Stimulated activated CD8-positive, alpha-beta memory T cell treated with anti-CD3 and anti-CD28 coated beads, Interleukin-2, amount 100 ng/mL, for 1 hour (primary cell): ENCODE measurements around the gene HPSE2.

Experiments
- DNase-seq, 2 donors: peaks; one replicate each; pipeline ENCODE4 v3.0.0-alpha.2; 2020; ENCODE audit warnings: low read depth in 2 of 2

The HPSE2 gene

DNA sequence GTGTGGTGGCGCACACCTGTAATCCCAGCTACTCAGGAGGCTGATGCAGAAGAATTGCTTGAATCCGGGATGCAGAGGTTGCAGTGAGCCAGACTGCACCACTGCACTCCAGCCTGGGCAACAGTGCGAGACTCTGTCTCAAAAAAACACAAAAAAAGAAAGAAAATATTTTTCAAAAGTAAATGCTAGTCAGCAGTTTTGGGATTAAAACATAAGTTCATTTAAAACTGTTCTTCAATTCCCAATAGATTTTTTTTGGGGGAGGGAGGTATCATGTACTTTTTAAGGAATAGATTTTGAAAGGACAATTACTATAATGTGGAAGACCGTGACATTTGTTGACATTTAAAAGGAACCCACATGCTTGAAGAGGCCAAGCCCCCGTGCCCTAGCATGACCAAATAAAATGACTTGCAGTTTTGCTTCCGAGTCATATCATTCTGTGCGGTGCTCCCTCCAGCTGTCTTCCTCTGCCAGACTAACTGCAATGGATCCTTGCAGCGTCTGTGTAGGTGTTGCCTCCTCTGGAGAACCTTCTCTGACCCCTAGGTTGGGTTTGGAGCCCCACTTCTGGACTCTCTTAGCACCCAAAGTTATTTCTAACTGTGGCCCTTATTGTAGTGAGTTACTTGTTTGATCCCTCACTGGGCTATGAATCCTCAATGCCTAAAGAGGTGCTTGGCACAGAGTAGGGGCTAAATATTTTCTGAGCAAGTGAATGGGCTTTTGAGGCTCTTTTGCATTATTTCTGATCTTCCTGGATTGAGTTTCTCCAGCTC is 771.5 kb downstream of the HPSE2 start:
- DNase-seq, result no peak

DNA sequence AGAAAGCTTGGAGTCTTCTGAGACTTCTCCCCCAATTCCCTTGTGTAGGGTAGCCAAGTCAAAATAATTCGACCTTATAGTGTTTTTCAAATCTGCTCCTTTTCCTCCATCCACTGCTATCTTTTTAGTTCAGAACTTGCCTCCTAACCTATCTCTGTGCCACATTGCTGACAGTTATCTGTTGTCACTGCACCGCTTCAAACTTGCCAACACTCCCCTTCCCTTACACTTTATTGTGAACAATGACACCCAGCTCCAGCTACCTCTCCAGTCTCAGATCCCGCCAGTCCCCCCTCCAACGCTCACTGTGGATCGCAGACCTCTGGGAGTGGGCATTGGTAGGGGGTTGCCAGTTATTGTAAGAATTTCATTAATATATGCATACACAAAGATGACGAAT is 772.6 kb downstream of the HPSE2 start:
- DNase-seq, result no peak

DNA sequence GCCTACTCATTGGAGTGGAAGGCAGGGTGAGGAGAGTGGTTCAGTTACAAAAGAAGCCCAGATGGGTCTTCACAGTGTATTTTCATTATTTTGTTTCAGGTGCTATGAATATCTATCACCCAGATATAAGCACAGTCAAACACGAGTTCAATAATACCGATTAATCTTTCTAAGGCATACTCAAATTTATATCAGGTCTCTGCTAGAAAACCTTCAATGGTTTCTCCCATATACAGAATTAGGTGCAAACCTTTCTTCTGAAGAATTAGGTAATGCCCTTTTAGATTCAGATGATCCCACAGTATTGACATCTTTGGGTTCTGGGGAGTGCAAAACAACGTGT is 774.2 kb downstream of the HPSE2 start:
- no peak for DNase-seq

DNA sequence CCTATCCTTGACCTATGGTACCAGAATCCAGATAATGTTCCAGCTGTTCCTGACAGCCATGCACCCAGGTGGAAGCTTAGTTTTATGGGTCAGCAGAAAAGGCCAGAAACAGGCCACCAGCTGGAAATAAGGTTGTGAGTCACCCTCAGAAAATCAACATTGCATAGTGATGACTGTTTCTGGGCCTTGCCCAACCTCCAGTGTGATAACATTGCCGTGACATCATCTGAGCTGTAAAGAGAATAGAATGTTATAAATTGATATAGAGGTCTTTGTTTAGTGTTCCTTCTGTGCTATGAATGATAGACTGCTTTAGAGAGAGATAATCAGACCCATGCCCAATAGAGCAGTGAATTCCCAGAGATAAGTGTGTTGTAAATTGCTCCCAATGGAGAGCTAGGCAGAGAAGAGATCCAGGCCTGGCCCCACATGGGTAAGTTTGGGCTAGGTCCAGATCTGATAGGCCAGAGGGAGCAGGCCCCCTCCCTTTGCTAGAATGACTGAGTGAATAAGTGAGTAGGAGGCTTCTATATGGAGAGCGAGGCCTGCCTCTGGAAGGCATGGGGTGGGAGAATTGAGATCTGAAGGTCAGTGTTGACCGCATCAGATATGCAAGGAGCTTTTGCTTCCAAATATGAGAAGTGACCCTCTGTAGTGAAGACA is 774.7 kb downstream of the HPSE2 start:
- DNase-seq, result no peak

DNA sequence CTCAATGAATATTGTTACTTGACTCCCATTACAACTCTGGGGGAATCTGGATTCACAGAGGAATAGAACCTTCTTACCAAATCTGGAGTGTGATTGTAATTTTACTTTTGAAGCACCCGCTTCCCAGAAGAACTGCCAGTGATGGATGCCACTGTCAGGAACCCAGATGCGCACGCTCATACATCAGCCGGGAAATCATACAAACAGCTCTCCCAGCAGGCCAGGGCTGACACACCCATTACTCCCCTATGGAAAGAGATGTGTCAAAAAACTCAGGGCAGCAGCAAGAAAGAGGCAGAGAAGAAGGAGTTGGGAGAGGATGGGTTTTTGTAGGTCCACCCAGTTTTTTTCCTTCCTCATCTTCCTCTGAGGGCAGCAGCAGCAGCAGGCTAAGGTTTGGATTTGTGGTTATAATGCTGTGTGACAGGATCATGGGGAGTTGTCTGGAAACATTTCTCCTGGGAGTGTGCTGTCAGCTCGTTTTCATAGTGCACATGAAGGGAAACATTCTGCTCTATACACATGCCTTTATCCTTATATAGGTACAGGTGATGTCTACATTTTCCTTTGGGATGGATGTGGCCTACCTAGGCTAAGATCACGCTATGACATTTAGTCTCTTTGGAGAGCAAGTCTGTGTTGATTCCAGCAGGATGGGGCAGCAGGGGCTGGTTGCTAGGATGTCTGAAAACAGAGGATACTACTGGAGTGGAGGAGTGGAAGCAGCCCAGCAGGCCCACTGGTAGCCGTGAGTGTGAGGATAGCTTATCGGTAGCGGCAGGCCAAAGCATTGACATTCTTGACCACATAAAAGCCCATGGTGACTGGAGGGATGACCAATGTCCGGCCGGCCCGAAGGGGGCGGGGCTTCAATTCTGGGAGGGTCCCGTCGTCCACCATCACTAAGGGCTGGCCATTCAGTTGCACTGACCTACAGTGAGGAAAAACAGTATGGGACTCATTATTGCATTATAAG is 776.6 kb downstream of the HPSE2 start:
- no peak for DNase-seq

DNA sequence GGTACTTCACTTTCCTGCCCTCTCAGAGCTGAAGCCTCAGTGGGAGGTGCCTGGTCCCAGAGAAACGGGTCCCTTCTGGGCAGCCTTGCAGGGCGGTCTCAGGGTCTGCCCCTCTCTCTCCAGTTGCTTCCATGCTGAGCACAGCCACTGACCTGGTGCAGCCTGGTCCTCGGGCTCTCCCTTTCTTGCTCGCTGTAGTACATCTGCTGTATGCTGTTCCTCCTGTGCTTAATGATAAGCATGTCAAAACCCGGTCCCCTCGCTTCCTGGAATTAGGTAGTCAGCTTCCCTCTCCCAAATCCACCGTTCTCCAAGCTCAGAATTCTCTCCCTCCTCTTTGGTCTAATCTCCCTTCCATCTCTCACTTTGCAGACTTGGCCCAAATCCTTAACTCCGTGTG is 777.9 kb downstream of the HPSE2 start:
- no peak for DNase-seq

DNA sequence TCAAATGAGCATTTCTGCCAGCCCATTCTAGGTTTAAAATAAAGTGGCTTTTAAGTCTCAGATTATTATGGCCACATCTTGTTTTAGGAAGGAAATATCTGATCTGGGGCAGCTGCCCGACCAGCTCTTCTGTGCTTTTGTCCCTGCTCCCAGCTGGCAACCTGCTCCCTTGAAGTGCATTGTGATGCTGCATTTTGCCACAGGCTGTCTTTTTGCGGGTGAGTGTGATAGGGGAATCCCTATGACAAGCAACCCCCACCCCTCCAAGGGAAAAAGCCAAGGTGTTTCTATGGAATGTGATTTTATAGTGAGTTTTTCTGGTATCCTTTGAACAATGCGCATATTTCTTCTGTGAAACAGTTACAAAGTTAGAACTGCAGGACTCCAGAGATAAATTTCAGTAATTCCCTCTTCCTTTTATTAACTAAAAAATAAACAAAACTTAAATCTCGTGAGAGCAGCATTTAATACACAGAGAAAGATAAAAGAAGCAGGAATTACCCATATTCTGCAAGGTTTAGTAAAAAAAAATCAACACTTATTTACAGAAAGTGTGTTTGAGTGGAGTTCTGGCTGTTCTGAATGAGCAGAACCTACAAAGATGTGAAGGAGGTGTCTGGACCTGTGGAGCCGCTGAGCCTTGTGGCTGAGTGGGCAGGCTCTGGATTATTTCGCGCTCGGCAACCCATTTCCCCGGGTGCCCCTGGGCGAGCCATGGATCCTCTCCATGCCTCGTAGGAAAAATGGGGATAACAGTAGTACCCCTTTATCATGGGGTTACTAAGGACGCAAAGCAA is 778.8 kb downstream of the HPSE2 start:
- DNase-seq, result no peak

DNA sequence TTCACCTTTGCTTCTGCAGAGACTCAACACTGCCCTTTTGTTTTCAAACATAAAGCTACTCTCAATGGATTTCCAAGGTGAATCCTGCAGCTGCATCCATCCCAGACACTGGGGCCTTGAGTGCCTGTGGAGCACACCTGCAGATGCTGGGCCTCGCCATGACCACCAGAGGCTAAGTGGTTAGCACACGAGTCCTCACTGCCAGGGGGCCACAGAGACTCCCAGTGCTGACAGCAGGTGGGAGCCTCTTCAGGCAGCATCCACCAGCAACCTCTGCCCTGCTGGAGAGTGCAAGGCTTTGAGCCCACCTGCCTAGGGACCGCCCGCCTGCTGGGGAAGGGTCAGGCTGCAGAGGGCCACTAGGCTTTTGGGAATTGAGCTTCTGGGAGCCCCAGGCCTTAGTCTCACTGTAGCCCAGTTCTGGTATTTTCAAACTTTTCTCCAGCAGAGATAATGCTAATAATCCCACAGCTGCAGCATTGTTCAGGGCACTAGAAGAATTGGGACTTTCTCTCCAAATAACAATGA is 779.5 kb downstream of the HPSE2 start:
- DNase-seq, result no peak

DNA sequence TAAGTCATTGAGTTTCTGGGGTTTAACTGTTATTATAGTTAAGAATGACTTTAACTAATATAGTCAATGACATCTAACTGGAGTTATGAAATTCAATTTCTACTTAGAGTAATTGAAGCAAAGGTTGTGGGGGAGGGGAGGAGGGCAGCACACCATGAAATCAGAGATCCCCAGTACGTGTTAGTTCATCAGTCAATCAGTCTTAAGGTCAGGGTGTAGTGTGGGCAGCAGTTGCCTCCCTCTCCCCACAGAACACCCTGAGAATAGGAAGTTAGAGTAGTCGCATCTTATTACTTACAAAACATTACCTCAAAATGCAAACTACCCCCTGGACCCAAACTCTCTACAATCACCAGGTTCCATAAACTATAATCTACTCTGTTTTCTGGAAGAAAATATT is 781.9 kb downstream of the HPSE2 start:
- no peak for DNase-seq

DNA sequence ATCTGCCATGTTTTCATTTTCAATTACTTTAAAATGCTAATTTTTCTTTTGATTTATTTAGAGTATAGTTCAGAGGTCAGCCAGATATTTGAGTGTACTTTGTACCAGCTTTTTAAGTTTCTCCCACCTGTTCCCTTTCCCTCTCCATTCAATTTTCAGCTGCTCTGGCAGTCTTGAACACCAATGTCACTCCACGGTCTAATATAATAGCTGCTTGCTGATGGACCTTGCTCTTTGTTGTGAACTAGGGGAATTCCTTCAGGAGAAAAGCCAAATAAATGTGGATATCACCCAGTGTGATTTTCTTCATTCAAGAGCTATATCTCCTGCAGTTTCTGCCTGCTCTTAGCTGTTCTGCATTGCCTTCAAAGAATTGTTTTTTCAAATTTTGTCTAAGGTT is 785.0 kb downstream of the HPSE2 start:
- DNase-seq, result no peak

DNA sequence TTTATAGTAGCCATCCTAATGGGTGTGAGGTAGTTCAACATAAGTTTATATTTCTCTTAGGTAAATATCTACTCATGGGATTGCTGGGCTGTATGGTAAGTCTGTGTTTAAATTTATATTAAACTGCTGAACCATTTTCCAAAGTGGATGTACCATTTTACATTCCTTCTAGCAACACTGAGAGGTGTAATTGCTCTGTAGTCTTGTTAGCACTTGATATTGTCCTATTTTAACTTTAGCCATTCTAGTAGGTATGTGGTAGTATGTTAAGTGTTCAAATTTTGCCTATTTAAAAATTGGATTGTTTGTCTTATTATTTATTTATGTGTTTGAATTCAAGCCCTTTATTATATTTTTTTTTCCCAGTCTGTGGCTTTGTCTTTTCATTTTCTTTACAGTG is 786.4 kb downstream of the HPSE2 start:
- no peak for DNase-seq

DNA sequence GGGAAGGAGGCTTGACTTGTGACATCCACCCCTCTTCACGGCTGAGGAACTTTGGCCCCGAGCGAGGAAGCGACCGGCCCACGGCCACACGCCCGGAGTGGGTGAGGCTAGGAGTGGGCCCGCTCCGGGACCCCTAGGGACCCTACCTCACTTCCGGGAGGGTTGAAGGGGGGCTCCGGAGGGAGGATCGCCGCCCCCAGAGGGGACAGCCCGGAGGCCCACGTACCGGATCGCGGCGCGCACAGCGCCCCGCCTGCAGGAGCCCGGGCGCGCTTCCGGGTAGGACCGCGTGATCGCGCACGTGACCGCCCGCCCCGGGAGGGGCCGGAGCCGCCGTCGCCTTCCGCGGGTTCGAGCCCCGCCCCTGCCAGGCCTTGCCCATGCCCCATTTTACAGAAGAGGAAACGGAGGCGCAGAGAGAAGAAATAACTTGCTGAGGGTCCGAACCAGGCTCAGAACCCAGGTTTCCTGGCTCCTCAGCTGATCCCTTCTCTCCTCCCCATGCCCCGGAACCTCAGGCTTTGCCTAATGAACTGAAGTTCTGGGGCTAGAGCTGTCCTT is 788.9 kb downstream of the HPSE2 start, which contains the start of gene HPS1:
Gene HPS1, minus strand, starts transcription at position 275 of the 561 bp plus-strand sequence. CDS start 3,695 bp downstream, outside the sequence.
- peak; percentile 52 to 65 for DNase-seq

DNA sequence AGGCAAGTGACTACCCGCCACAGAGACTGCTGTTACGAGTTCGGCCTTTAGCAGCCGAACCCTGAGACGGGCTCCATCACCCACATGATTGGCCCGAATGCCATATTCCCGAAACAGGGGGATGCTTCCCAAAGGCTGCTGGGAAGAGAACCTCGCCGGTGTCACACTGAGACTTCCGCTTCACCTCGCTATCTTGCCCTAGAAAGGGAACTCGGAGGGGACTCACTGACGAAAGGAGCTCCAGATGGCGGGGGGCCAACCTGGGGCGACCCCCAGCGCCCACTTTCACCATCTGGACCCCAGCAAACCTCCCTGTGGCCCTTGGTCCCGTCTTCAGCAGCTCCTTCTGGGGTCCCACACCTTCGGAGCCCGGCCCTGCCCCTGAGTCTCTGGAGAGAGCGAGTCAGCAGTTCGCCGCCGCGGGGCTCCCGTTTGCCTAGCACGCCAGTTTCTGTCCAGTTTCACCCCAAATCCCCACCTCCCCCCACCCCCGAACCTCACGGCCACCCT is 789.4 kb downstream of the HPSE2 start:
- DNase-seq, result peak in 1 of 2 donors; percentile 8

DNA sequence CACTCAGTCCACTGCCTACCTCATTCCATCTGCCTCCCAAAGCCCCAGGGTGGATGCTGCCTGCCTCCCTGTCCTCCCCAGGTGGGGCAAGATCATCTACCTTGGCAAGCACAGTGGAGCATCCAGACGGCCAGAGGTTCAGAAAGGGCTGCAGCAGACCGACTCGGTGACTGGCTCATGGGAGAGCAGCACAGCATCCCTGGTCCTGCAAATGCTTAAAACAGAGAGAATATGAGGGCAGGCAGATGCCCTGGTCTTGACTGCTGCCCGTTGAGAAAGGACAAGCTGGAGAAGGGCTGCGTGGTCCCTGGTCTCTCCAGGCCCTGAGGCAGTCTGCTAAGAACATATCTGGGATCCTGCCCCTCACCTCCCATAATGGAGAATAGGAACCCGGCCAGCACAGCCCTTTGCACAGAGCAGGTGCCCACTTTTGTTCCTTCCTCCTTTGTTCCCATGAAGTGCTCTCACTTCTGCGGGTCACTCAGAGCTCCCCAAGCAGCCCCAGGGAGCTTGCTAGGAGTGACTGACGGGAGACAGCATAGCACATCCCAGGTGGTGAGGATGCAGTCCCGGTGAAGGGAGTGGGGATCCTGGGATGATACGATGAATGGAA is 790.3 kb downstream of the HPSE2 start:
- no peak for DNase-seq

DNA sequence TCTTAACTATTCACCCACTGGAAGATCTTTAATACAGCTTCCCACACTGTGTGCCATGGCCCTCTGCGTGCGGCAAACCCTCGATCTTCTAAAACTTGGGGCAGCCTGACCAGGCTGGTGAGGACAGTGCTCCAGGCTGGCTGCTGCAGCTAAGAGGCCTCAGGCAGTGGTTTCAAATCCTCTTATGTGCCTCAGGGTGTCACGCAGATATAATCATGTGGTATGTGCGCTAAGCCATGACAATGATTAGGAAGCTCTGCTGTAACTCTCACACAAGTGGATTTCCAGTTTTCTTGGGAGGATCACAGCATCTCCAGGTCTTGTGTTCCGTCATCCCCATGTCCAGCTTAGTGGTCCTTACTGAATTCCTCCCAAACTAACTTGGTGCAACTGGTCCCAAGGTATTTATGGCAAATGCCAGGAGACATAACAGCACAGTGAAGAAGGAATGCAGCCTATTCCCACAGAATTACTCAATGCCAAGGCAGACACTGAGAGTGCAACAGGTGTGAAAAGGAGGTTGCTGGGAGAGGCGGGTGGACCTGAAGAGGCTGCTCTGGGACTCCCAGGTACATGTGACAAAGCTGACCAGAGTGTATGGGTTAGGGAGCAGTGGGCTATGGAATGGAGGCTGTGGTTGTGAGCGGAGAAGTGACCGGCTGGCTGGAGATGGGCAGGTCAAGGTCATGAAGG is 791.2 kb downstream of the HPSE2 start:
- DNase-seq, result no peak

DNA sequence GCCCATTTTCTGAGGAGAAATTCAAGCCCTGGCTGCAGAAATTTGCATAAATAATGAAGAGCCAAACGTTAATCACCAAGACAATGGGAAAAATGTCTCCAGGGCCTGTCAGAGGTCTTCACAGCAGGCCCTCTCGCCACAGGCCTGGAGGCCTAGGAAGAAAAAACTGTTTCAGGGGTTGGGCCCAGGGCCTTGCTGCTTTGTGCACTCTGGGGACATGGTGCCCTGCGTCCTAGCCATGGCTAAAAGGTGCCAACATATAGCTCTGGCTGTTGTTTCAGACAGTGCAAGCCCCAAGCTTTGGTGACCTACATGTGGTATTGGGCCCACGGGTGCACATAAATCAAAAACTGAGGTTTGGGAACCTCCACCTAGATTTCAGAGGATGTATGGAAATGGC is 796.9 kb downstream of the HPSE2 start:
- no peak for DNase-seq

DNA sequence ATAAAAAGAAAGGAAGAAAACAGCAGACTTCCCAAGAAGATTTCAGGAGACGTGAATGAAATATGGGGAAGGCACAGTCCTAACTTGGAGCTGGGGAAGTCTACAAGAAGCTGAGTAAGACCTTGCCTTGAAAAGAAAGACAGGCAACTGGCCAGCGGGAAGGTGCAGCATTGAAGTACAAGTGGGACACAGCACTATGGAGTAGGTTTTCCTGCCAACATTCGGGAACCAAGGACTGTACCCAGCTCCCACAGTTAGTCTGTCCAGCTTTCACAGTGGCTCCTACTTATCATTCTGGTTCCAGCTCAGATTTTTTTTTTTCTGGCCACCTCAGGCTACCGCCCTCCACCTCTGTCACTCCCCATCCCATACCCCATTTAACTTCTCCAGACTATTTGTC is 798.9 kb downstream of the HPSE2 start:
- DNase-seq, result no peak

DNA sequence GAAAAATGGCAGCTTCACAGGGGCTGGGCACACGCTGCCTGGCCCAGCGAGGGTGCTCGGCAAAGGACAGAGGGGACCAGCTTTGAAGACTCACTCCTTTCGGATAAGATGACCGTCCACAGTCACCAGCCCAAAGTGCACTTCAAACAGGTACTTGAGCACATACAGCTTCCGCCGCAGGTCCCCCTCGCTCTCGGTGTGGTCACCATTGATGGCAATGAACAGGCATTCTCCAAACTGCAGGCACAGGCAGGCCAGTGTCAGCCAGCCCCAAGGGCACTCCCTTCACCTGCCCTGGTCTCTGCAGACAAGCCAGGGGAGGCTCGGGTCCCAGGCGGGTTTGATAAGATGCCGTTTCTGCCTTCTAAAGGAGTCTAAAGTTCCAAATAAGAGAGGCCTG is 800.5 kb downstream of the HPSE2 start:
- DNase-seq, result no peak

DNA sequence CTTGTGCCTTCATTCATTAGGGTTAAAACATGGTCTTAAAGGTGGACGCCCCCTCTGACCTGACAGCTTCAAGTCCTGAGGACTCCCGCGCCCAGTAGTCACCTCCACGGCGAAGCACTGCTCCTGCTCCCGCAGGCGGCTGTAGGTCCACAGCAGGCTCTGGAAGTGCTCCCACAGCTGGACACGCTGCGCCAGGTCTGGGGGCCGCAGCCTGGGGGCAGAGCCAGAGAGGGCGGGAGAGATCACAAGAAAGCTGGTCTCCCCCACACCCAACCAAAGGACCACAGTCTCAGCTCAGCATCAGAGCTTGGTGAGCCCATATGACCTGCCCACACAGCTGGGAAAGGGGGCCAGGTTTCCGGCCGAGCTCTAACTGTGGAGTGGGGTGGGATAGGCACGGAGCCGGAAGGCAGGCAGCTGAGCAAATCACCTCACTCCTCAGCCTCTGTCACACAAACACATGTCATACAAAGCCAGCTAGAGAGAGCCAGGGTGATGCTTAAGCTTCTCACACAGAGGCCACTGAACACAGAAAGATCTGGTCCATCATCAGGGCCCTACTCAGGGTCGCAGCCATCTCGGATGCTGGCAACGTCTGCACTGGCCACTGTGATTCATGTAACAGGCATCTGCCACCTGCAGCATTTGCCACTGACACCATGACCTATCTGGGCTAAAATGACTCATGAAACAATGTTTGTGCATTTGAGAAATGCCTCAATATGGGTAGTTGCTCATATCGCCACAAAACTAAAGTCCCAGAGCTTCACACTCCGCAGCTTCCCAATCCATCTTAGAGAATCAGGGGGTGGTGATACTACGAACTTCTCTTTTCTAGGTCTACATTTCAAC is 801.5 kb downstream of the HPSE2 start:
- DNase-seq, result no peak
